GM12891 (cell line): ENCODE data around the gene SLC9C2.

ENCODE experiments used
- PAX5 ChIP-seq: IDR thresholded peaks from 2 replicates; pipeline ENCODE4 v1.6.1; 2011; ENCODE audit warnings: low read length, moderate library complexity, mild to moderate bottlenecking; ENCODE audit not compliant: insufficient read depth, severe bottlenecking
- POLR2A ChIP-seq: IDR thresholded peaks from 2 replicates; pipeline ENCODE4 v1.6.1; 2011; ENCODE audit warnings: low read depth, low read length, control low read depth
- POLR2AphosphoS5 ChIP-seq: IDR thresholded peaks from 2 replicates; pipeline ENCODE4 v1.6.1; 2011; ENCODE audit warnings: low read depth, low read length, control low read depth
- POU2F2 ChIP-seq: IDR thresholded peaks from 2 replicates; pipeline ENCODE4 v1.6.1; 2011; ENCODE audit warnings: low read depth, mild to moderate bottlenecking, control low read depth, low read length, moderate library complexity
- SPI1 ChIP-seq: IDR thresholded peaks from 2 replicates; pipeline ENCODE4 v1.6.1; 2011; ENCODE audit warnings: low read depth, low read length, control low read depth
- TAF1 ChIP-seq: IDR thresholded peaks from 2 replicates; pipeline ENCODE4 v1.6.1; 2011; ENCODE audit warnings: low read depth, low read length, control low read depth

GRCh38 chr1:173477286-173478093 lies 125.4 kb downstream of the SLC9C2 start, which contains the start of gene PRDX6:
- TF ChIP-seq POLR2AphosphoS5: peak; percentile 68
- TF ChIP-seq POLR2A: peak; percentile 75
- no peak for TF ChIP-seq SPI1
- no peak for TF ChIP-seq PAX5
- peak; percentile 67 for TF ChIP-seq TAF1
- TF ChIP-seq POU2F2: no peak
